IPS-15b (cell line): ENCODE measurements around the gene NPFFR1.

Experiments used
- H3K27me3 ChIP-seq: one replicate; pipeline ENCODE4 v1.6.1; 2013; ENCODE audit warnings: low read length; ENCODE audit not compliant: control insufficient read depth, insufficient read depth
- H3K36me3 ChIP-seq: one replicate; pipeline ENCODE4 v1.6.1; 2013; ENCODE audit warnings: low read length; ENCODE audit not compliant: control insufficient read depth, insufficient read depth
- H3K4me1 ChIP-seq: one replicate; pipeline ENCODE4 v1.6.1; 2013; ENCODE audit warnings: mild to moderate bottlenecking, low read length; ENCODE audit not compliant: control insufficient read depth, insufficient read depth
- H3K4me3 ChIP-seq: one replicate; pipeline ENCODE4 v1.5.1; 2013; ENCODE audit warnings: low read depth, low read length
- H3K9ac ChIP-seq: one replicate; pipeline ENCODE4 v1.6.1; 2013; ENCODE audit warnings: low read depth, mild to moderate bottlenecking, low read length
- H3K9me3 ChIP-seq: one replicate; pipeline ENCODE4 v1.6.1; 2013; ENCODE audit warnings: mild to moderate bottlenecking, low read length; ENCODE audit not compliant: control insufficient read depth, insufficient read depth

NPFFR1 gene

DNA sequence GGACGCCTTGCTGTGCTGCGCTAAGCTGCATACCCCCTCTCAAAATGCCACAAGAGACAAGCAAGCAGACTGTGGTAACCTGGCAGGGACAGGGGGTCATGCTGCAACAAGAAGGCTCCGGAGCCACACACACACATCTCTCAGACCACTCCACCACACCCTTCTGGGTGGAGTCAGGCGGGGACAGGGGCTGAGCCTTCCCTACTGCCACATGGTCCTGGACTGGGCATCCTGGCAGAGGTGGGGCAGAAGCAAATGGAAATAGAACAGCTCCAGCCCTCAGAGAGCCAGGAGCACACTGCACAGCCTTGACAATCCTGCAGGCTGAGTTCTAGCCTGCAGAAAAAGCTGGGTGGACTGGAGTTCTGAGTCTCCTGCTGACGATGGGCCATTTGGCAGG, 28.4 kb upstream of the NPFFR1 start:
- no peak overlapping the region for H3K4me3 ChIP-seq
- no peaks in the 10 kb centered on the region for H3K9me3 ChIP-seq
- no peaks in the 10 kb centered on the region for H3K4me1 ChIP-seq
- no peaks in the 10 kb centered on the region for H3K36me3 ChIP-seq
- H3K9ac ChIP-seq = no peak overlapping the region
- no peaks in the 10 kb centered on the region for H3K27me3 ChIP-seq

DNA sequence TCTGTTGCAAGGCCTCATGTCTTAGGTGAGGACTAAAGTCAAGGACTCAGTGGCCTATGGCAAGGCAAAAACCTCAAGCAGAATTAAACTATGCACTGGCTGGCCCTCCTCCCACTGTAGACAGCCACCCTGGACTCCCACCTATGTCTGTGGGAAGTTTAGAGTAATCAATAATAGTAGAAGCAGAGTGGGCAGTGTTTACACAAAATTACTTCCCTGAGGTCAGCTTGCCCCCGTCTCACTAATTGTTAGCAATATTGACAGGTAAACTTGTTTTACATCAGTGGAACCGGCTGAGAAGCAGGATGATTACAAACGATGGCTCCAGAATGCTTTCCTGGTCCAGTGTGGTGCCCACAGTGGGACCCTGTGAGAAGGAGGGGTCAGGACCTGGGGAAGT, 27.9 kb upstream of the NPFFR1 start:
- Histone ChIP-seq H3K4me1 (no peaks in the 10 kb centered on the region), H3K4me3 (no peak overlapping the region), H3K36me3 (no peaks in the 10 kb centered on the region), H3K9ac (no peak overlapping the region), H3K27me3 (no peaks in the 10 kb centered on the region), H3K9me3 (no peaks in the 10 kb centered on the region)

DNA sequence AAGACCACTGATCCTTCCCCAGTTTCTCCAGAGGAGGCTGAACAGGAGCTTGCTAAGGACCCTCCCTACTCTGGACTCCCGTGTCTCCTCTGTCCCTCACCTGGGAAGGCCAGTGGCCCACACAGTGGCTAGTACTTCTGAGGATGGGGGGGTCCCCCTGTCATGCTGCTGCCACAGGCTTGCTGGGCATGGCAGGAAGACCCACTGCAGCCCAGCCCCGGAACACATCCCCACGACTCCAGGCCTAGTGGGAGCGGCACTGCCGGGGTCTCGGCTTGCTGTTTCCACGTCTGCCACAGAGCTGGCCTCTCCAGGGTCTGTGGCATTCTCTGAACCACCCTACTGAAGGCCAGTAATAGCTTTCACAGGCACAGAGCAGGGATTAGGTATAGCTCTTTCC, 25.9 kb upstream of the NPFFR1 start:
- H3K27me3 ChIP-seq = no peaks in the 10 kb centered on the region
- no peaks in the 10 kb centered on the region for H3K4me1 ChIP-seq
- no peaks in the 10 kb centered on the region for H3K9me3 ChIP-seq
- no peak overlapping the region for H3K9ac ChIP-seq
- no peaks in the 10 kb centered on the region for H3K36me3 ChIP-seq
- no peak overlapping the region for H3K4me3 ChIP-seq

DNA sequence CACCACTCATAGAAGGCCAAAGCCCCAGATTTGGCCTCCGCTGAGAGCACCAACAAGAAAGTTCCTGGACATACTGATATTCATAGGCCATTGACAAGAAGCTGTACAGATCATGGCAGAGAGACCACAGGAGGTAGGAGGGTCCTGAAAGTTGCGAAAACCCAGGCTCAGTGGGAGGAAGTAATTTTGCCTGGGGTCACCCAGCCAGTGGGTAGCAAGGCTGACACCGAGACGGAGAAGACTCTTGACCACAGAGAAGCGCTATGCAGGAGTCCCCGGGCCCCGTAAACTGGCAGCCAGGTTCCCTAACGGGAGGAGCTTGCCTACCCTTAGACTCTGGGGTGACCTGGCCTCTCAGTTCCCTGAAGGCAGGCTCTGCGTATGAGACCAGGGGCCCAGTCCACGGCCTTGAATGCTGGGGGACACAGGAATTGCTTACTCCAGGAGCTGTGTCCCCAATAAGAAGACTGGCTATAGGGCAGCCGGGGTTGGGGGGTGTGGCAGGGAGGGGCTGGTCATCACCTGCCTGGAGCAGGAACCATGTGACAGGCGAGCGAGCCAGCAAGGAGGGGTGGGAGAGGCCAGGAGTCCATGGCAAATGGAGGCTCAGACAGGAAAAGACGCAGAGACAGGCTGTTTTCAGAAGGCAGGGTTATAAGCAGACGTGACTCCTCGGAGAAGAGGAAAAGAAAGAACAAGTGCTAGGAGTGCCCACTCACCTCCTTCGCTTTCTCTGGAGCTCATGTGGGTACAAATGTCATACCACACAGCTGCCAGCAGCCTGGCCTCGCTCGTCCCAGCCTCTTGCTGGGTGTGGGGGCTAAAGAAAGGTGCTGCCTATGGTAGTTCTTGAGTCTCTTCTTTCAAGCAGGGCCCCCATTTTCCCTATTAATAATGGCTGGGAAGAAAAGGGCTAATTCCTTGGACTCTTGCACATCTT, 24.6 kb upstream of the NPFFR1 start:
- Histone ChIP-seq H3K4me1 (no peaks in the 10 kb centered on the region), H3K9ac (no peak overlapping the region), H3K27me3 (no peaks in the 10 kb centered on the region), H3K4me3 (no peak overlapping the region), H3K36me3 (no peaks in the 10 kb centered on the region), H3K9me3 (no peaks in the 10 kb centered on the region)

DNA sequence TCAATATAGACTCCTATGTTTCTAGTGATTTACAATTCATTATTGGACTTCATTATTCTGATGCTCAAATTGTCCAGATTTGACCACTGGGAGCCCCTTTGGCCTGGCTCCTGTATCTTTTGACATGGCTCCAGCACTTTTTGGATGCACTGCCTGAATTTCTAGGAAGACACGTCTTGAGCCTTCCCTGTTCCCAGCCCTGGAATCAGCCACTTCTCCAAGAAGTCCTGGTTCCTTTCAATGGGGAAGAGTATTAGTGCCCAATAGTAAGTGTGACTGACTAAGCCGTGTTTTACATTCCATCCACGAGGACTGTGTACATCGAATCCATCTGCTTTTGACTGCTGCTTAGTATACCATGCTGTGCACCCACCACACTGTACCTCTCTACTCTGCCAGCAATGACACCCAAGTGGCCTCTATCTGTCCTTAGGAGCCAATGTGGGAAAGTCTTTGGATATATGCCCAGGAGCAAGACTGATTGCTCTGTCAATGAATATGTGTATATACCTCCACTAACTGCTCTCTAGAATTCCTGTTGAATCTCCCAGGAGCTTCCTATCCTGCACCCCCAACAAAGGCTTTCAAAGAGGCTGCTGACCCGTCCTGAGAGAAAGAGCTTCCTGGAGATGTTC, 23.2 kb upstream of the NPFFR1 start:
- no peaks in the 10 kb centered on the region for H3K4me1 ChIP-seq
- no peak overlapping the region for H3K4me3 ChIP-seq
- H3K36me3 ChIP-seq = no peaks in the 10 kb centered on the region
- no peaks in the 10 kb centered on the region for H3K9me3 ChIP-seq
- H3K9ac ChIP-seq = no peak overlapping the region
- H3K27me3 ChIP-seq = no peaks in the 10 kb centered on the region

DNA sequence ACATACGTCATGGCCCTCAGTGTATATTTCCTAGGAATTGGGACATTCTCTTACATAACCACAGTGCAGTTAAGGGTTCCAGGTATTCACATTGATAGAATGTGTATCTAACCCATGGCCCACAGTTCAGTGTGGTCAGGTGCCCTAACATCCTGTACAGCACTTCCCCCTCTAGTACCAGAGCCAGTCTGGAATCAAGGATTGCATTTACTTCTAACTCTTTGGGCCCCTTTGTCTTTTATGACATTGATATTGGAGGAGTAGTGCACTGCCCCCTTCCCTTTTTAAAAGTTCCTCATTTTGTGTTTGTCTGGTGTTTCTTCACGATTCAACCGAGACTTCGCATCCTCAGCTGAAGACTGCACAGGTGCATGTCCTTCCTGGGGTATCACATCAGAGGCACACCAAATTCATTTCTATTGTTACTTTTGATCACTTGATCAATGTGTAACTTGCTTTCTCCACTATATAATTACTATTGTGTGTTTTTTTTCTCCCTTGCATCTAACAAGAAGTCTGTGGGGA, 22.4 kb upstream of the NPFFR1 start:
- Histone ChIP-seq H3K4me1 (no peaks in the 10 kb centered on the region), H3K9ac (no peak overlapping the region), H3K36me3 (peaks cover 2% of the 10 kb centered on the region), H3K4me3 (no peak overlapping the region), H3K9me3 (no peaks in the 10 kb centered on the region), H3K27me3 (no peaks in the 10 kb centered on the region)

DNA sequence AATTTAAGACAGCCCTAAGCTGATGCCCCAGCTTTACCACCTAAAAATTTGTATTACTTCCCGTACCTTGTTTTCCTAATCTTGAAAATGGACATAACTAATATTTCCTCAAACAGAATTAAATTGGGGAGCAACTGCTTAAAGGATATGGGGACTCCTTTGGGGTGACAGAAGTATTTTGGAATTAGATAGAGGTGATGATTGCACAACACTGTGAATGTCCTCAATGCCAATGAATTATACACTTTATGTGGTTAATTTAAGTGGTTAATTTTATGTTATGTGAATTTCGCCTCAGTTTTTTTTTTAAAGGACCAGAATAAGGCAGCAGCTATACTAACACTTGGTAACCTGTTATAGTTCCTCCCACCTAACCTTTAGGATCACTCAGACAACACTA, 19.9 kb upstream of the NPFFR1 start:
- Histone ChIP-seq H3K4me3 (no peak overlapping the region), H3K9me3 (no peaks in the 10 kb centered on the region), H3K27me3 (no peaks in the 10 kb centered on the region), H3K4me1 (no peaks in the 10 kb centered on the region), H3K9ac (no peak overlapping the region), H3K36me3 (peaks cover 3% of the 10 kb centered on the region)

DNA sequence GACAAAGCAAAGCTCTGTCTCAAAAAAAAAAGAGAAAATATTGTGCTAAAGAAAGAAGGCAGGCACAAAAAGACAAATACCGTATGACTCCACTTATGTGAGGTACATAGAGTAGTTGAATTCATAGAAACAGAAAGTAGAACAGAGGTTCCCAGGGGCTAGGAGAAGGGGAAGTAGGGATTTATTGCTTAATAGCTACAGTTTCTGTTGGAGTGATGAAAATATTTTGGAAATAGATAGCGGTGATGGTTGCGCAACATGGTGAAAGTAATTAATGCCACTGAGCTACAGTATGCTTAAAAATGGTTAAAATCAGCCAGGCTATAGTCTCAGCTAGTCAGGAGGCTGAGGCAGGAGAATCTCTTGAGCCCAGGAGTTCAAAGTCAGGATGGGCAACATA, 18.5 kb upstream of the NPFFR1 start:
- H3K4me3 ChIP-seq = no peak overlapping the region
- no peak overlapping the region for H3K9ac ChIP-seq
- H3K36me3 ChIP-seq = peaks cover 3% of the 10 kb centered on the region
- H3K9me3 ChIP-seq = no peaks in the 10 kb centered on the region
- H3K4me1 ChIP-seq = no peaks in the 10 kb centered on the region
- no peaks in the 10 kb centered on the region for H3K27me3 ChIP-seq

DNA sequence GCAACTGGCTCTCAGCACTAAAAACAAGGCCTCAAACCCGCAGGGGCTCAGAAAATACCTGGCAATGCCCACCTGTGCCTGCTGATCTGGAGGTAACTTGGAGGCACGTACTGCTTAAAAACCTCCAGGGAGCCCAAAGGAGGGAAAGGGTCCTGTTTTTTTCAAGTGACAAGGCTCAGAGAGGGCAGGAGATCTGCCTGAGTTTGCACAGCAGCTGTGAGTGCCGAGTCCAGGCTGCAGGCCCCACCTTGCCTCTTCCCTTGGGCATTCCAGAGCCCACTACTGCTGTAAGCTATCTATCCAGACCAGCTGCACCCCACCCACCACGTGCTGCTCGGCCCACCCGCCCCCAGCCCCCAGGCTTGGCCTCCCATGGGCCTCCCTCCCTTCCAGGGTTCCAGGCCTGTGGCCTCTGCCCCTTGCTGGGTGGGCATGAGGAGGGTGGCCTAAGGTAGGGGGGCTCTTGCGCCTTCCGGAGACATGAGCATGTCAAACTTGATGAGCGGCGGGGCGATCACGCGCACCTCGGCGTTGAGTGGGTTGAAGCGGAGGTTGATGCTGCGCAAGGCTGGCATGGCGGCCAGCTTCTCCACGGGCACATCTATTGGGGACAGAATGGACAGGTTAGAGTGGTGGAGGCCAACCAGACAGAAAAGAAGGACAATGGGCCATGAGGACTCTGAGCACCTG, 17.2 kb upstream of the NPFFR1 start:
- H3K9ac ChIP-seq = no peak overlapping the region
- H3K27me3 ChIP-seq = no peaks in the 10 kb centered on the region
- H3K4me1 ChIP-seq = no peaks in the 10 kb centered on the region

DNA sequence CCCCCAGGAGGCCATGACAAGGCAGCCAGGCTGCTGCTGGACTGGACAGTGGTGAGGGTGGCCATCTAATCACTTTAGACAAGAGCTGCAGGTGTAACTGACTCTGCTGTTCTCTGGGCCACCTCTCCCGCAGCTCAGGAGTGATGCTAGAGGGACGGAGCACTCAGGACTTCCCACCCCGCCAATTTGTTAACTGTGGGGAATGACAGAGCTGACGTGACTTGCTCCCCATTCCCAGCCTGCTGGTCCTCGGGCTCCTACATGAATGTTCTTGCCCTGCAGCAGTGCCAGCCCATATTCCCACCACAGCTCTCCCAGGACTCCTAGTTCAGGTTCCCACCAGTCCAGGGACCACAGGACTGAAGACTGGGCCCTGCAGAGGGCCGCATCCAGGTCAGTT, 16.7 kb upstream of the NPFFR1 start:
- H3K36me3 ChIP-seq = peaks cover 3% of the 10 kb centered on the region
- H3K9me3 ChIP-seq = no peaks in the 10 kb centered on the region
- H3K4me1 ChIP-seq = no peaks in the 10 kb centered on the region
- no peak overlapping the region for H3K4me3 ChIP-seq
- no peak overlapping the region for H3K9ac ChIP-seq
- no peaks in the 10 kb centered on the region for H3K27me3 ChIP-seq

More for the DNA sequence above, 17.2 kb upstream of the NPFFR1 start:
- H3K4me3 ChIP-seq = no peak overlapping the region
- H3K36me3 ChIP-seq = peaks cover 3% of the 10 kb centered on the region
- no peaks in the 10 kb centered on the region for H3K9me3 ChIP-seq

DNA sequence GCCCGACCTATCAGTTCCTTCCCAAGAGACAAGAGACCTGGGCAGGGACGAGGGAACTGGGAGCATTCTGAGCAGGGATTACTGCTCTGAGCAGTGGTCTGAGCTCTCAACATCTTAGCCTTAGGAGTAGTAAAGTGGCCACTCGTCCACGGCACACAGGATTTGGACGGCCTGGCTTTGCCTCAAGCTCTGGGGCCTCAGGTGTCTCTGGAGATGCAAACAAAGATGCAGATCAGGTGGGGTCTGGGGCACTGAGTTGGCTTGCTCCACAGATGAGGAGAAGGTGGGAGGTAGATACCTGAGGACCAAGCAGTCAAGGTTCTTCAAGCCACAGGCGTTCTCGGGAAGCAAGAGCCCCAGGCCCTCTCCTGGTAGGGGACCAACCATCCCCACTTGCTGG, 16.1 kb upstream of the NPFFR1 start:
- no peaks in the 10 kb centered on the region for H3K27me3 ChIP-seq
- peaks cover 2% of the 10 kb centered on the region for H3K4me1 ChIP-seq
- H3K9ac ChIP-seq = no peak overlapping the region
- no peak overlapping the region for H3K4me3 ChIP-seq
- H3K36me3 ChIP-seq = peaks cover 3% of the 10 kb centered on the region
- H3K9me3 ChIP-seq = no peaks in the 10 kb centered on the region
